Liver (tissue), 9 donors: Measurements from ENCODE around the gene GGCX. TPM values are rescaled to one million over a fixed set of nuclear protein-coding genes. Genes with fewer than 3 reads are reported as not detected.
A peak's percentile ranks its signal among the peaks of the same experiment; 100 is the strongest.

ENCODE experiments used
- DNase-seq: peaks from one replicate; pipeline ENCODE4 v3.0.0-alpha.2; 2017; ENCODE audit warnings: low spot score
- H3K27ac ChIP-seq, 2 donors: one replicate each; pipeline ENCODE4 v1.7.0; 2013; ENCODE audit warnings: inconsistent platforms in 2 of 2, low read length in 2 of 2, control low read depth in 1 of 2, low read depth in 1 of 2, mild to moderate bottlenecking in 1 of 2
- H3K27me3 ChIP-seq, 4 donors: one replicate each; pipeline versions ENCODE4 v1.6.1 to v1.7.0; 2013; ENCODE audit warnings: low read length in 3 of 4, inconsistent platforms in 1 of 4, mild to moderate bottlenecking in 1 of 4, moderate library complexity in 1 of 4; ENCODE audit not compliant: control insufficient read depth in 4 of 4, insufficient read depth in 4 of 4
- H3K36me3 ChIP-seq, 4 donors: one replicate each; pipeline versions ENCODE4 v1.6.1 to v1.7.0; 2013; ENCODE audit warnings: low read length in 3 of 4, mild to moderate bottlenecking in 3 of 4, low read depth in 1 of 4, moderate library complexity in 1 of 4; ENCODE audit not compliant: control insufficient read depth in 4 of 4, insufficient read depth in 3 of 4
- H3K4me1 ChIP-seq, 4 donors: one replicate each; pipeline versions ENCODE4 v1.6.1 to v1.7.0; 2013; ENCODE audit warnings: low read length in 3 of 4, mild to moderate bottlenecking in 3 of 4, moderate library complexity in 1 of 4; ENCODE audit not compliant: control insufficient read depth in 4 of 4, insufficient read depth in 4 of 4
- H3K4me3 ChIP-seq, 3 donors: one replicate each; pipeline versions ENCODE4 v1.6.1 to v1.7.0; 2013; ENCODE audit warnings: low read length in 3 of 3, control low read depth in 1 of 3, low read depth in 1 of 3, mild to moderate bottlenecking in 1 of 3
- H3K9ac ChIP-seq, 2 donors: one replicate each; pipeline ENCODE4 v1.7.0; 2013; ENCODE audit warnings: low read length in 2 of 2, mild to moderate bottlenecking in 2 of 2, moderate library complexity in 2 of 2, control low read depth in 1 of 2, low read depth in 1 of 2
- H3K9me3 ChIP-seq, 4 donors: one replicate each; pipeline versions ENCODE4 v1.6.1 to v1.7.0; 2013; ENCODE audit warnings: low read length in 3 of 4; ENCODE audit not compliant: control insufficient read depth in 4 of 4
- ATF3 ChIP-seq: IDR thresholded peaks from 2 replicates; pipeline ENCODE4 v1.6.1; 2016; ENCODE audit warnings: antibody characterized with exemption
- CTCF ChIP-seq: fragments of 150-350 bp; IDR thresholded peaks from 2 replicates; pipeline ENCODE4 v1.5.1; 2017; ENCODE audit warnings: improper control_type of control experiment, low read depth, low read length; ENCODE audit not compliant: missing input control
- EGR1 ChIP-seq, 2 donors: IDR thresholded peaks; 2 replicates each; pipeline ENCODE4 v1.6.1; 2016 to 2018; ENCODE audit warnings: antibody characterized with exemption in 2 of 2, low read depth in 2 of 2
- FOXA1 ChIP-seq: IDR thresholded peaks from 2 replicates; pipeline ENCODE4 v1.6.1; 2016; ENCODE audit warnings: antibody characterized with exemption
- FOXA2 ChIP-seq: IDR thresholded peaks from 2 replicates; pipeline ENCODE4 v1.6.1; 2016; ENCODE audit warnings: antibody characterized with exemption
- GABPA ChIP-seq, 2 donors: IDR thresholded peaks in 1 of 2; conservative IDR thresholded peaks in 1 of 2; 2 replicates each; pipeline ENCODE4 v1.6.1; 2016; ENCODE audit warnings: antibody characterized with exemption in 2 of 2, mild to moderate bottlenecking in 1 of 2, moderate library complexity in 1 of 2
- HNF4A ChIP-seq, 2 donors: conservative IDR thresholded peaks; 2 replicates each; pipeline ENCODE4 v1.6.1; 2016; ENCODE audit warnings: antibody characterized with exemption in 2 of 2, mild to moderate bottlenecking in 2 of 2
- HNF4G ChIP-seq: IDR thresholded peaks from 2 replicates; pipeline ENCODE4 v1.6.1; 2016; ENCODE audit warnings: antibody characterized with exemption
- JUND ChIP-seq, 2 donors: IDR thresholded peaks; 2 replicates each; pipeline ENCODE4 v1.6.1; 2016; ENCODE audit warnings: antibody characterized with exemption in 2 of 2
- NR2F2 ChIP-seq: IDR thresholded peaks from 2 replicates; pipeline ENCODE4 v1.6.1; 2016; ENCODE audit warnings: antibody characterized with exemption
- RAD21 ChIP-seq, 2 donors: IDR thresholded peaks; 2 replicates each; pipeline ENCODE4 v1.6.1; 2016; ENCODE audit warnings: antibody characterized with exemption in 2 of 2, mild to moderate bottlenecking in 2 of 2
- RXRA ChIP-seq, 2 donors: IDR thresholded peaks; 2 replicates each; pipeline ENCODE4 v1.6.1; 2017 to 2018; ENCODE audit warnings: antibody characterized with exemption in 2 of 2, mild to moderate bottlenecking in 1 of 2
- SP1 ChIP-seq: IDR thresholded peaks from 2 replicates; pipeline ENCODE4 v1.6.1; 2018; ENCODE audit warnings: antibody characterized with exemption, mild to moderate bottlenecking
- TAF1 ChIP-seq: conservative IDR thresholded peaks from 2 replicates; pipeline ENCODE4 v1.6.1; 2016; ENCODE audit warnings: antibody characterized with exemption, mild to moderate bottlenecking
- YY1 ChIP-seq: IDR thresholded peaks from 2 replicates; pipeline ENCODE4 v1.6.1; 2016; ENCODE audit warnings: antibody characterized with exemption, mild to moderate bottlenecking
- ZBTB33 ChIP-seq: IDR thresholded peaks from 2 replicates; pipeline ENCODE4 v1.6.1; 2016; ENCODE audit warnings: antibody characterized with exemption
- WGBS: extraction: QIAGEN DNeasy Blood & Tissue Kit; methylation state at CpG from one replicate; pipeline ENCODE4 v1.1.7; 2013; 5-methylcytosine and 5-hydroxymethylcytosine counted together
- polyA plus RNA-seq, 2 donors: library from polyadenylated mRNA; stranded (reverse) in 1 of 2; unstranded in 1 of 2; fragments of 200-250 nt in 1 of 2; fragments of >200 nt in 1 of 2; fragmentation: Nextera tagmentation in 1 of 2; extraction: Ambion mirVana in 1 of 2; gene quantifications; one replicate each; pipeline versions ENCODE4 v1.2.1 to v1.2.3, GENCODE V29; 2013 to 2015
- total RNA-seq, 2 donors: library from RNA; depleted of rRNA; stranded (reverse); fragments of >200 nt; gene quantifications; one replicate each; pipeline ENCODE4 v1.2.3, GENCODE V29; 2014
- TF ChIP-seq, protein P1 (sequence below): IDR thresholded peaks from 2 replicates; pipeline ENCODE4 v1.6.1; 2016; ENCODE audit warnings: antibody characterized with exemption
- TF ChIP-seq, protein P2 (sequence below): IDR thresholded peaks from 2 replicates; pipeline ENCODE4 v1.6.1; 2016; ENCODE audit warnings: antibody characterized with exemption, mild to moderate bottlenecking
- donor health status: healthy.
- donor health status: healthy.
- donor health status: healthy.
- donor health status: healthy.
- donor health status: healthy.

Gene GGCX
- total and polyA plus RNA-seq, 4 donors: 67.3 to 189 (median 90.4) TPM

- no peaks in the 10 kb centered on the region for H3K27me3 ChIP-seq
- under 1% methylated on average over 92 of the region's 92 CpGs for WGBS
- H3K4me3 ChIP-seq: peak within 1 kb of the TSS; percentile 67 to 97 (median 94)
- peak; percentile 92 for DNase-seq
- peaks cover 0 to 23% (median 21%) of the 10 kb centered on the region in 4 donors for H3K36me3 ChIP-seq
- no peaks in the 10 kb centered on the region for H3K9me3 ChIP-seq
- TF ChIP-seq RXRA (IDR thresholded peaks at IDR 0.05): peak in 1 of 2 donors; percentile 41
- peak in 1 of 2 donors; percentile 13 for TF ChIP-seq EGR1 (IDR thresholded peaks at IDR 0.05; ENCODE audit: low read depth in 2 of 2)
- no peak for TF ChIP-seq FOXA2
- TF ChIP-seq ZBTB33: no peak
- peak; percentile 68 for TF ChIP-seq CTCF
- peak; percentile 54 to 76 for TF ChIP-seq RAD21 (IDR thresholded peaks at IDR 0.05)
- no peak for TF ChIP-seq ATF3
- TF ChIP-seq YY1: peak; percentile 98
- TF ChIP-seq HNF4G: peak; percentile 29
- TF ChIP-seq FOXA1: no peak
- peak in 1 of 2 donors; percentile 43 for TF ChIP-seq HNF4A (conservative IDR thresholded peaks at IDR 0.05)
- peak; percentile 50 for TF ChIP-seq SP1
- TF ChIP-seq, protein P1, sequence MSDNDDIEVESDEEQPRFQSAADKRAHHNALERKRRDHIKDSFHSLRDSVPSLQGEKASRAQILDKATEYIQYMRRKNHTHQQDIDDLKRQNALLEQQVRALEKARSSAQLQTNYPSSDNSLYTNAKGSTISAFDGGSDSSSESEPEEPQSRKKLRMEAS: peak; percentile 57
- no peak for TF ChIP-seq GABPA (IDR thresholded peaks at IDR 0.05 in 1 of 2, conservative IDR thresholded peaks at IDR 0.05 in 1 of 2)
- TF ChIP-seq JUND (IDR thresholded peaks at IDR 0.05): peak in 1 of 2 donors; percentile 18
- peak; percentile 54 for TF ChIP-seq NR2F2
- TF ChIP-seq, protein P2, sequence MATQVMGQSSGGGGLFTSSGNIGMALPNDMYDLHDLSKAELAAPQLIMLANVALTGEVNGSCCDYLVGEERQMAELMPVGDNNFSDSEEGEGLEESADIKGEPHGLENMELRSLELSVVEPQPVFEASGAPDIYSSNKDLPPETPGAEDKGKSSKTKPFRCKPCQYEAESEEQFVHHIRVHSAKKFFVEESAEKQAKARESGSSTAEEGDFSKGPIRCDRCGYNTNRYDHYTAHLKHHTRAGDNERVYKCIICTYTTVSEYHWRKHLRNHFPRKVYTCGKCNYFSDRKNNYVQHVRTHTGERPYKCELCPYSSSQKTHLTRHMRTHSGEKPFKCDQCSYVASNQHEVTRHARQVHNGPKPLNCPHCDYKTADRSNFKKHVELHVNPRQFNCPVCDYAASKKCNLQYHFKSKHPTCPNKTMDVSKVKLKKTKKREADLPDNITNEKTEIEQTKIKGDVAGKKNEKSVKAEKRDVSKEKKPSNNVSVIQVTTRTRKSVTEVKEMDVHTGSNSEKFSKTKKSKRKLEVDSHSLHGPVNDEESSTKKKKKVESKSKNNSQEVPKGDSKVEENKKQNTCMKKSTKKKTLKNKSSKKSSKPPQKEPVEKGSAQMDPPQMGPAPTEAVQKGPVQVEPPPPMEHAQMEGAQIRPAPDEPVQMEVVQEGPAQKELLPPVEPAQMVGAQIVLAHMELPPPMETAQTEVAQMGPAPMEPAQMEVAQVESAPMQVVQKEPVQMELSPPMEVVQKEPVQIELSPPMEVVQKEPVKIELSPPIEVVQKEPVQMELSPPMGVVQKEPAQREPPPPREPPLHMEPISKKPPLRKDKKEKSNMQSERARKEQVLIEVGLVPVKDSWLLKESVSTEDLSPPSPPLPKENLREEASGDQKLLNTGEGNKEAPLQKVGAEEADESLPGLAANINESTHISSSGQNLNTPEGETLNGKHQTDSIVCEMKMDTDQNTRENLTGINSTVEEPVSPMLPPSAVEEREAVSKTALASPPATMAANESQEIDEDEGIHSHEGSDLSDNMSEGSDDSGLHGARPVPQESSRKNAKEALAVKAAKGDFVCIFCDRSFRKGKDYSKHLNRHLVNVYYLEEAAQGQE: peak; percentile 83
- TF ChIP-seq TAF1: peak; percentile 87
- H3K9ac ChIP-seq: peak within 1 kb of the TSS; percentile 96 to 99
- H3K27ac ChIP-seq: peak within 1 kb of the TSS; percentile 99 to 100
- H3K4me1 ChIP-seq: peaks cover 1 to 36% (median 22%) of the 10 kb centered on the region in 4 donors
Measured at GRCh38 chr2:85538507-85539360, 22.6 kb downstream of the GGCX start, which contains the start of gene MAT2A. MAT2A (plus strand) TSS chr2:85539168; CDS start chr2:85539288, 120 bp downstream.
